Mesodermal cell (in vitro differentiated cells): Measurements from ENCODE around the gene CLPTM1L.

Source experiments
- H3K27ac ChIP-seq: 2 replicates; pipeline ENCODE4 v1.7.0; 2013; ENCODE audit warnings: mild to moderate bottlenecking, low read depth, low read length, moderate library complexity; ENCODE audit not compliant: severe bottlenecking
- H3K36me3 ChIP-seq: 2 replicates; pipeline ENCODE4 v1.7.1; 2013; ENCODE audit warnings: mild to moderate bottlenecking, low read length, moderate library complexity; ENCODE audit not compliant: control insufficient read depth, insufficient read depth
- H3K4me1 ChIP-seq: one replicate; pipeline ENCODE4 v1.7.1; 2013; ENCODE audit warnings: mild to moderate bottlenecking, low read length; ENCODE audit not compliant: insufficient read depth, control insufficient read depth, poor library complexity, severe bottlenecking
- H3K4me3 ChIP-seq: 2 replicates; pipeline ENCODE4 v1.7.0; 2013; ENCODE audit warnings: low read length, control low read depth, mild to moderate bottlenecking; ENCODE audit not compliant: insufficient read depth, poor library complexity, severe bottlenecking; ENCODE audit errors: extremely low read depth
- H3K9me3 ChIP-seq: 2 replicates; pipeline ENCODE4 v1.7.1; 2013; ENCODE audit warnings: mild to moderate bottlenecking, low read length, moderate library complexity; ENCODE audit not compliant: control insufficient read depth
- WGBS, 2 experiments: methylation state at CpG; one replicate each; pipeline ENCODE4 v1.1.5; 2013; ENCODE audit warnings: missing lambda C conversion rate in 2 of 2; ENCODE audit not compliant: insufficient coverage in 2 of 2; 5-methylcytosine and 5-hydroxymethylcytosine counted together

The CLPTM1L gene

DNA sequence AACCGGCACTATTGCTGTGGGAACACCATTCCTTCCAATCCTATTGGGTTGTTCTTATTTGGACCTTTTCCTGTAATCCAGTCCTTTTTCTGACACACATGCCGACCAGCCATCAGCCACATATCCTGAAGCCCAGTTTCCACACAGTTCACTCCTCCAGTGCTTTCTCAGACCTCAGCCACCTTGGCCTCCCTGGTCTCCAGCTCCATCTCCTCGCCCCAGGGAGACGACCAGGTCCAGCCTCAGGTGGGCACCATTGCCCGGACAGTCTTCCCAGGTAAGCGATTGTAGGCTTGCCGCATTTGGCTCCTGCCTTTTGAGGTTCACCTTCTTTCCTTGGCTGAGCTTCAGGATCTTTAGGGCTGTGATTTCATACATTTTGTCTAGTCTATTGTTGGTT lies 34.8 kb downstream of the CLPTM1L start:
- no peaks in the 10 kb centered on the region for H3K4me1 ChIP-seq
- H3K4me3 ChIP-seq = no peak overlapping the region
- no peak overlapping the region for H3K27ac ChIP-seq
- 87 to 89% methylated on average over 6 to 7 of the region's 7 CpGs for WGBS, 2 experiments
- peaks cover 4% of the 10 kb centered on the region for H3K9me3 ChIP-seq
- no peaks in the 10 kb centered on the region for H3K36me3 ChIP-seq

DNA sequence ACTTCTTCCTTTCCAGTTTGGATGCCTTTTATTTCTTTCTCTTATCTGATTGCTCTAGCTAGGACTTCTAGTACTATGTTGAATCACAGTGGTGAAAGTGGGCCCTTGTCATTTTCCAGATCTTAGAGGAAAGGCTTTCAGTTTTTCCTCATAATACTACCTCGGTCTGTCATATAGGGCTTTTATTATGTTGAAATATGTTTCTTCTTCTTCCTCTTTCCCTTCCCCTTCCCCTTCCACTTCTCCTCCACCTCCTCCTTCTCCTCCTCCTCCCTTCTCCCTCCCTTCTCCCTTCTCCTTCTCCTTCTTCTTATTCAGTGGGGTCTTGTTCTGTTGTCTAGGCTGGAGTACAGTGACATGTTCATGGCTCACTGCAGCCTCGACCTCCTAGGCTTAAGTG lies 40.9 kb downstream of the CLPTM1L start:
- H3K4me1 ChIP-seq = no peaks in the 10 kb centered on the region
- H3K36me3 ChIP-seq = no peaks in the 10 kb centered on the region
- H3K27ac ChIP-seq = no peak overlapping the region
- no peak overlapping the region for H3K4me3 ChIP-seq
- H3K9me3 ChIP-seq = no peaks in the 10 kb centered on the region
- WGBS, 2 experiments = 45% methylated on average over 1 of the region's 2 CpGs; no CpG with 5 or more reads in 1 of the 2 experiments

DNA sequence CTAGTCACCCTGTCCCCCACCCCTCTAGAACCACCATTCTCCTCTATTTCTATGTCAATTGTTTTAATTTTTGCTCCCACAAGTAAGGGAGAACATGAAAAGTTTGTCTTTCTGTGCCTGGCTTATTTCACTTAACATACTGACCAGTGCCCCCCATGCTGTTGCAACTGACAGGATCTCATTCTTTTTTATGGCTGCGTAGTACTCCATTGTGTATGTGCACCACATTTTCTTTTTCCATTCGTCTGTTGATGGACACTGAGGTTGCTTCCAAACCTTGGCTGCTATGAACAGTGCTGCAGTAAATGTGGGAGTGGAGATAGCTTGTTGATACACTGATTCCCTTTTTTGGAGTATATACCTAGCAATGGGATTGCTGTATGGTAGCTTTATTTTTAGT lies 42.6 kb downstream of the CLPTM1L start:
- no peak overlapping the region for H3K4me3 ChIP-seq
- H3K4me1 ChIP-seq = no peaks in the 10 kb centered on the region
- H3K36me3 ChIP-seq = no peaks in the 10 kb centered on the region
- 93 to 100% methylated on average over 2 of the region's 2 CpGs for WGBS, 2 experiments
- H3K27ac ChIP-seq = no peak overlapping the region
- H3K9me3 ChIP-seq = no peaks in the 10 kb centered on the region

DNA sequence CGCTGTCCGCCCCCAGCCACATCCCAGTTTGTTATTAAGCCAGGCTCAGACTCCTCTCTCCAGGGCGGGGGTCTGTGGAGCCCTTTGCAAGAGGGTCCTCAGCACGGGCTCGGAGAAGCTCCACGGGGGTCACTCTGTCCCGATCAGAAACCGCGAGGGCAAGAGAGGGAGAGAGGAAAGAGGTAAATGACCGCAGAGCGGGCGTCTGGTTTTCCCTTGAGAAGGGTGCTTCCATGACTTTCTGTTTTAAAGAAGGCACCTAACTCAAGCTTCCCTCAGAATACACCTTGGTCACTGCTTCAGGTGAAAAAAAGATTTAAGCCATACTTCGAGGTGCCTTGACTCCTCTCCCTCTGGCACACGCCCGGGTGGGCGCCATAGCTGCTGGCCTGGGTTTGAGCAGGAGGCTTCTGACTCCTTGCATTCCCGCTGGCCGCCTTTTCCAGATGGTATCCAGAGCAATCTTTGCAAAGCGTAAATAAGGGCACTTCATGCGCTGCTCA lies 44.3 kb downstream of the CLPTM1L start:
- Histone ChIP-seq H3K4me1 (no peaks in the 10 kb centered on the region), H3K27ac (no peak overlapping the region), H3K36me3 (no peaks in the 10 kb centered on the region), H3K9me3 (no peaks in the 10 kb centered on the region), H3K4me3 (no peak overlapping the region)
- 91 to 95% methylated on average over 16 of the region's 20 CpGs for WGBS, 2 experiments

DNA sequence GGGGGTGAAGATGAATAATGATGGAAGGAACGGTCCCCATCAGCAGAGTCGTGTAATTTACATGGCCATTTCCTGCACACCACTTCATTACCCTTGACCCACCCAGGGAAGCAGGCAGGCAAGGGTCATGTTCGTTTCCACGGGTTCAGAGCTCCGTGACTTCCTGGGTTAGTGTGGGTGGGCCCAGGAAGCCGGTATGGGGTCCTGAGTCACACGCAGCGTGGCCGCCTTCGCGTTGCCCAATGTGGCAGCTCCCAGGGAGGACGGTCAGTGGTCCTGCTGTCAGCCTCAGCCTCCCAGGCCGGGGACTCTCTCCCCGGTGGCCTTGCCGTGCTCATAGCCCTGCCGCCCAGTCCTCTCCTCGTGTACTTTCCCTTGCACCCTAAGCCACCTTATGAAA lies 44.9 kb downstream of the CLPTM1L start:
- H3K4me1 ChIP-seq = no peaks in the 10 kb centered on the region
- no peak overlapping the region for H3K4me3 ChIP-seq
- no peak overlapping the region for H3K27ac ChIP-seq
- no peaks in the 10 kb centered on the region for H3K36me3 ChIP-seq
- no peaks in the 10 kb centered on the region for H3K9me3 ChIP-seq
- WGBS, 2 experiments = 84 to 89% methylated on average over 11 to 14 of the region's 17 CpGs

DNA sequence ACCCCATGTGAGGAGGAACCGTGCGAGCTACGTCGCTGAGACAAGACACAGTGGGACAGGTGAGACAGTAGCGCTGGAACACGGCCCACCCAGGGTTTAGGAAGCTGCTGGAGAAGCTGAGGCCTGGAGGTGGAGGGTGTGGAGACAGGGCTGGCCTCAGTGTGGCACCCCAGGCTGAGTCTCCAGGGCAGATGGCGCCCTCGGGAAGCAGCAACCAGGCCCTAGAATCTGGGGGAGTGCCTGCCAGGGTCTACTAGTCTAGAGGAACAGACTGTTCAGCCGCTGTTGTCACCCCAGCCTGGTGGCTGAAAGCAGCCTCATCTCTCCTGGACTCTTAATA lies 45.4 kb downstream of the CLPTM1L start:
- H3K4me1 ChIP-seq = no peaks in the 10 kb centered on the region
- 92 to 97% methylated on average over 6 to 9 of the region's 9 CpGs for WGBS, 2 experiments

DNA sequence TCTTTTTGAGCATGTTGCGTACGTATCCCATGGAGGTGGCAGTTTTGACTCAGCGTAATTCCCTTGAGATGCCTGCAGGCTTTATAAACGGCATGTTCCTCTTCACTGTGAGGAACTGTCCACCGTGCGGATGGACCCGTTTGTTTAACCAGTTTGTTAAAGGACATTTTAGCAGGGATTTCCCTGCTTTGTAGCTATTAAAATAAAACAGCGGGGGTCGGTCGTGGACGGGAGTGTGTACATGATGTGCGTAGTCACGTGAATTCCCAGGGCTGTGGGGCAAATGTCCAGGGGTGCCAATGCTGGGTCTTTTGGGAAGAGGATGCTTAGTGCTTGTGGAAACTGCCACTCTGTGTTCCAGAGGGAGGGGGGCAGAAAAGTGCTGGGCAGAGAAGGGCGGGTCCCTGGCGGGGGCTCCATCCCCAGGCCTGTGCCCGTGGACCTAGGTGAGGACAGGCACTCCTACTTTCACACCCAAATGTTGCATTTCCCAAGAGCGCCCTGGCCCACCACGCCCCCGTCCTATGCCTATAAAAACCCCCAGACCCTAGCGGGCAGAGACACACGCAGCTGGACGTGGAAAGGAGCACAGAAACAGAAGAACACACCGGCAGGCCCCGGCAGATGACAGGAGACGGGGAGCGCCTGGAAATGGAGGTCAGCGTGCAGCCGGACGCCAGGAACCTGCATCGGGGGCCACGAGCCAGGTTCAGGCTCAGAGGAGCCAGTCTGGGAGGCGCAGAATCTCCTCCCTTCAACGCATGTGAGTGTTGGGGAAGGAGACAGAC lies 46.0 kb downstream of the CLPTM1L start:
- 92 to 96% methylated on average over 29 to 33 of the region's 33 CpGs for WGBS, 2 experiments
- H3K4me3 ChIP-seq = no peak overlapping the region
- no peaks in the 10 kb centered on the region for H3K4me1 ChIP-seq
- no peaks in the 10 kb centered on the region for H3K9me3 ChIP-seq
- H3K36me3 ChIP-seq = no peaks in the 10 kb centered on the region
- no peak overlapping the region for H3K27ac ChIP-seq

More for the DNA sequence above, 45.4 kb downstream of the CLPTM1L start:
- Histone ChIP-seq H3K27ac (no peak overlapping the region), H3K9me3 (no peaks in the 10 kb centered on the region), H3K4me3 (no peak overlapping the region), H3K36me3 (no peaks in the 10 kb centered on the region)

DNA sequence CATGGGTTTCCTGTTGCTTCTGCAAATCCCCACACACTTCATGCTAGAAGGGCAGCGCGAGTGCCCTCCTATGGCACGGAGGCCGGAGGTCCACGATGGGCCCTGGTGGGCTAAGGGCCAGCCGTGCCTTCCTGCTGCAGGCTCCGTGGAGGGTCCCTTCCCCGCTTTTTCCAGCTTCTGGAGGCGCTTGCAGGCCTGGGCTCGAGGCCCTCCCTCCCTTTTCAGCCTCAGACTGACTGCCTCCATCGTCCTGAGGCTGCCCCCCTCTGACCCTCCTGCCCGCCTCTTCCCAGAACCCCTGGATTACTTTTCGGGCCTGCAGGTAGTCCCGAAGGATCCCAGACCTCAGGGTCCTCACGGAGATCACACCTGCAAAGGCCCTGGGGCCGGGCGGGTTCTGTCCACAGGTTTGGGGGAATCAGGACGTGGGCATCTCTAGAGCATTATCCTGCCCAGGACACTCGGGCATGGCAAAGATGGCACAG lies 46.8 kb downstream of the CLPTM1L start:
- Histone ChIP-seq H3K9me3 (no peaks in the 10 kb centered on the region), H3K36me3 (no peaks in the 10 kb centered on the region), H3K27ac (no peak overlapping the region), H3K4me3 (no peak overlapping the region), H3K4me1 (no peaks in the 10 kb centered on the region)
- WGBS, 2 experiments = 93 to 96% methylated on average over 18 to 19 of the region's 19 CpGs

DNA sequence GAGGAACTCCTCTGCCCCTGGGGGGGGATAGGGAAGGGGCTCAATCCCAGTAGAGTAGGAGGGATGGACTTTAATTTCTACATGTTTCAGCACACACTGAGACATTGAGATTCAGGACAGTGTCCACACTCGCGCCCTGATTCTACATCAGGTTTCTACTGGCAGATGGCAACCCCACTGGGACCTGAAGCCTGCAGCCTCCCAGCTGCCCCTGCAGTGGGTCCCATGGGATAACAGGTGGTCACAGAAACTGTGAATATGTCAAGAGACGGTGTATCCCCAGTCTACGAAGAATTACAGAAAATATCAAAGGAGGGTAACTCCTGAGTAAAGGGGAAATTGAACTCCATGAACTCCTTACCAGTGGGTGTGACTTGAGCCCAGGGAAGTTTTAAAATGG lies 47.7 kb downstream of the CLPTM1L start:
- no peaks in the 10 kb centered on the region for H3K4me1 ChIP-seq
- H3K4me3 ChIP-seq = no peak overlapping the region
- WGBS, 2 experiments = 88 to 92% methylated on average over 4 of the region's 4 CpGs

DNA sequence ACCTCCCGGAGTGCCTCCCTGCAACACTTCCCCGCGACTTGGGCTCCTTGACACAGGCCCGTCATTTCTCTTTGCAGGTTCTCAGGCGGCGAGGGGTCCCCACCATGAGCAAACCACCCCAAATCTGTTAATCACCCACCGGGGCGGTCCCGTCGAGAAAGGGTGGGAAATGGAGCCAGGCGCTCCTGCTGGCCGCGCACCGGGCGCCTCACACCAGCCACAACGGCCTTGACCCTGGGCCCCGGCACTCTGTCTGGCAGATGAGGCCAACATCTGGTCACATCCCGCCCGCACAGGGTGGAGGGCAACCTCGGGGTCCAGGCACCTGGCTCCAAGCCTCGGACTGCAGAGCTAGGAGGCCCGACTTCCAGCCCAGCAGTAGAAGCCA lies 49.3 kb downstream of the CLPTM1L start:
- WGBS, 2 experiments = 72 to 74% methylated on average over 17 to 20 of the region's 22 CpGs
- H3K9me3 ChIP-seq = no peaks in the 10 kb centered on the region
- H3K36me3 ChIP-seq = no peaks in the 10 kb centered on the region
- no peaks in the 10 kb centered on the region for H3K4me1 ChIP-seq
- no peak overlapping the region for H3K27ac ChIP-seq
- peak overlapping the region; percentile 35 for H3K4me3 ChIP-seq

More for the DNA sequence above, 47.7 kb downstream of the CLPTM1L start:
- Histone ChIP-seq H3K9me3 (no peaks in the 10 kb centered on the region), H3K27ac (no peak overlapping the region), H3K36me3 (no peaks in the 10 kb centered on the region)
